Measurements from ENCODE around the gene PLA2R1.

DNA sequence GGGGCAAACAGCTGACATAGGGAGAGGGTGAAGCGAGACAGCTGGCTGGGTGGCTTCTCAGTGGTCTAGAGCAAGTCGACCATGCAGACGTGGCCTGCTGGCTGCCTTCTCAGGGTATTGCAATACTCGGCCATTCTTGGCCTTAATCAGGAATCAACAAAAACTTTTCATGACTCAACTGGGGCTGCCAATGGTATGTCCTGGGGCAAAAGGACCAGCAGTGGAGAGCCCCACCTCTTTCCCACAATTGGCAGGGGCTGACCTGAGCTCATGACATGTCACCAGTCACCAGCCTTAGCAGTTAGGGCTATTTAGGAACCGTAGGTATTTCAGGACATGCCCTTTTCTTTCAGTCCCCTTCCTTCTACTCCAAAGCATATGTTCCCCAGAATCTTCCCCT, 19.1 kb downstream of the PLA2R1 start:
- TF ChIP-seq, protein P1, sequence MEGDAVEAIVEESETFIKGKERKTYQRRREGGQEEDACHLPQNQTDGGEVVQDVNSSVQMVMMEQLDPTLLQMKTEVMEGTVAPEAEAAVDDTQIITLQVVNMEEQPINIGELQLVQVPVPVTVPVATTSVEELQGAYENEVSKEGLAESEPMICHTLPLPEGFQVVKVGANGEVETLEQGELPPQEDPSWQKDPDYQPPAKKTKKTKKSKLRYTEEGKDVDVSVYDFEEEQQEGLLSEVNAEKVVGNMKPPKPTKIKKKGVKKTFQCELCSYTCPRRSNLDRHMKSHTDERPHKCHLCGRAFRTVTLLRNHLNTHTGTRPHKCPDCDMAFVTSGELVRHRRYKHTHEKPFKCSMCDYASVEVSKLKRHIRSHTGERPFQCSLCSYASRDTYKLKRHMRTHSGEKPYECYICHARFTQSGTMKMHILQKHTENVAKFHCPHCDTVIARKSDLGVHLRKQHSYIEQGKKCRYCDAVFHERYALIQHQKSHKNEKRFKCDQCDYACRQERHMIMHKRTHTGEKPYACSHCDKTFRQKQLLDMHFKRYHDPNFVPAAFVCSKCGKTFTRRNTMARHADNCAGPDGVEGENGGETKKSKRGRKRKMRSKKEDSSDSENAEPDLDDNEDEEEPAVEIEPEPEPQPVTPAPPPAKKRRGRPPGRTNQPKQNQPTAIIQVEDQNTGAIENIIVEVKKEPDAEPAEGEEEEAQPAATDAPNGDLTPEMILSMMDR (IDR thresholded peaks at IDR 0.05): no peak
- no peak for TF ChIP-seq POLR2A (IDR thresholded peaks at IDR 0.05)

Measured in thyroid gland (tissue), 4 donors.